ENCODE results near the gene APP.

APP gene

DNA sequence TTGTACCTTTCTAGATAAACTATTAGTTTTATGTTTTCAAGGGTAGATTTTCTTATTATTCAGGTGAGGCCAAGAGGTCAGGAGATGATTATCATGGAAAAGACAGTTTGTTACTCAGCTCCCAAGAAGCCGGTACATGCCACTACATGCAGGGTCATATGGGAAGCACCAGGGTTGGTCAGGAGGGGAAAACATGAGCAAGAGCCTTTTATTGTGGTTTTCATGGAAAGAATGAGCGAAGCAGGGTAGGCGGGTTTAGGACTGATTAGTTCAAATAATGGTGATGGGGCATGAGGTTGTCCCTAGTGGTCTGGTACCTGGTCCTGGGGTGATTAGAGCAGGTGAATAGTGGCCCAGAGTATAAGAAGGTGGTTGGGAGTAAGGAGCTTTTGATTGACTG is 189.9 kb downstream of the APP start:
- Histone ChIP-seq H3K4me1 (ENCODE audit: insufficient read depth, low read length, severe bottlenecking) (peaks cover 5% of the 10 kb centered on the region), H3K36me3 (ENCODE audit: insufficient read depth, low read length) (no peaks in the 10 kb centered on the region), H3K9me3 (ENCODE audit: low read length) (no peaks in the 10 kb centered on the region), H3F3A (ENCODE audit: insufficient read depth, low read length) (no peaks in the 10 kb centered on the region), H3K79me2 (ENCODE audit: insufficient read depth, low read length) (no peaks in the 10 kb centered on the region), H3K4me3 (ENCODE audit: low read depth, low read length, poor library complexity, severe bottlenecking) (no peak overlapping the region), H3K9me2 (ENCODE audit: low read depth, low read length) (no peaks in the 10 kb centered on the region), H3K27me3 (ENCODE audit: insufficient read depth, low read length) (no peaks in the 10 kb centered on the region; the same call in 1 of the 2 replicates), H3K9ac (ENCODE audit: low read length) (no peak overlapping the region), H4K20me1 (ENCODE audit: insufficient read depth, low read length) (no peaks in the 10 kb centered on the region), H2AFZ (ENCODE audit: low read length) (no peak overlapping the region), H3K4me2 (ENCODE audit: low read length) (no peak overlapping the region), H3K27ac (ENCODE audit: low read depth, low read length, poor library complexity, severe bottlenecking) (no peak overlapping the region)
- no peak for TF ChIP-seq EZH2 (IDR thresholded peaks at IDR 0.05; ENCODE audit: borderline replicate concordance, low read length)
- TF ChIP-seq, protein P1, sequence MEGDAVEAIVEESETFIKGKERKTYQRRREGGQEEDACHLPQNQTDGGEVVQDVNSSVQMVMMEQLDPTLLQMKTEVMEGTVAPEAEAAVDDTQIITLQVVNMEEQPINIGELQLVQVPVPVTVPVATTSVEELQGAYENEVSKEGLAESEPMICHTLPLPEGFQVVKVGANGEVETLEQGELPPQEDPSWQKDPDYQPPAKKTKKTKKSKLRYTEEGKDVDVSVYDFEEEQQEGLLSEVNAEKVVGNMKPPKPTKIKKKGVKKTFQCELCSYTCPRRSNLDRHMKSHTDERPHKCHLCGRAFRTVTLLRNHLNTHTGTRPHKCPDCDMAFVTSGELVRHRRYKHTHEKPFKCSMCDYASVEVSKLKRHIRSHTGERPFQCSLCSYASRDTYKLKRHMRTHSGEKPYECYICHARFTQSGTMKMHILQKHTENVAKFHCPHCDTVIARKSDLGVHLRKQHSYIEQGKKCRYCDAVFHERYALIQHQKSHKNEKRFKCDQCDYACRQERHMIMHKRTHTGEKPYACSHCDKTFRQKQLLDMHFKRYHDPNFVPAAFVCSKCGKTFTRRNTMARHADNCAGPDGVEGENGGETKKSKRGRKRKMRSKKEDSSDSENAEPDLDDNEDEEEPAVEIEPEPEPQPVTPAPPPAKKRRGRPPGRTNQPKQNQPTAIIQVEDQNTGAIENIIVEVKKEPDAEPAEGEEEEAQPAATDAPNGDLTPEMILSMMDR (IDR thresholded peaks at IDR 0.05; ENCODE audit: low read length): no peak

GRCh38 chr21:25979845-25980616 is 190.5 kb downstream of the APP start:
- H3K4me1 ChIP-seq (ENCODE audit: insufficient read depth, low read length, severe bottlenecking): peaks cover 5% of the 10 kb centered on the region
- H3K9me2 ChIP-seq (ENCODE audit: low read depth, low read length): no peaks in the 10 kb centered on the region
- no peaks in the 10 kb centered on the region for H3F3A ChIP-seq (ENCODE audit: insufficient read depth, low read length)
- no peak overlapping the region for H3K9ac ChIP-seq (ENCODE audit: low read length)
- no peaks in the 10 kb centered on the region; the same call in 1 of the 2 replicates for H3K27me3 ChIP-seq (ENCODE audit: insufficient read depth, low read length)
- H4K20me1 ChIP-seq (ENCODE audit: insufficient read depth, low read length): no peaks in the 10 kb centered on the region
- no peaks in the 10 kb centered on the region for H3K79me2 ChIP-seq (ENCODE audit: insufficient read depth, low read length)
- TF ChIP-seq EZH2 (IDR thresholded peaks at IDR 0.05; ENCODE audit: borderline replicate concordance, low read length): no peak
- TF ChIP-seq, protein P1 (IDR thresholded peaks at IDR 0.05; ENCODE audit: low read length): no peak
- no peak overlapping the region for H2AFZ ChIP-seq (ENCODE audit: low read length)
- H3K4me3 ChIP-seq (ENCODE audit: low read depth, low read length, poor library complexity, severe bottlenecking): no peak overlapping the region
- H3K4me2 ChIP-seq (ENCODE audit: low read length): no peak overlapping the region
- H3K9me3 ChIP-seq (ENCODE audit: low read length): no peaks in the 10 kb centered on the region
- no peak overlapping the region for H3K27ac ChIP-seq (ENCODE audit: low read depth, low read length, poor library complexity, severe bottlenecking)
- no peaks in the 10 kb centered on the region for H3K36me3 ChIP-seq (ENCODE audit: insufficient read depth, low read length)

DNA sequence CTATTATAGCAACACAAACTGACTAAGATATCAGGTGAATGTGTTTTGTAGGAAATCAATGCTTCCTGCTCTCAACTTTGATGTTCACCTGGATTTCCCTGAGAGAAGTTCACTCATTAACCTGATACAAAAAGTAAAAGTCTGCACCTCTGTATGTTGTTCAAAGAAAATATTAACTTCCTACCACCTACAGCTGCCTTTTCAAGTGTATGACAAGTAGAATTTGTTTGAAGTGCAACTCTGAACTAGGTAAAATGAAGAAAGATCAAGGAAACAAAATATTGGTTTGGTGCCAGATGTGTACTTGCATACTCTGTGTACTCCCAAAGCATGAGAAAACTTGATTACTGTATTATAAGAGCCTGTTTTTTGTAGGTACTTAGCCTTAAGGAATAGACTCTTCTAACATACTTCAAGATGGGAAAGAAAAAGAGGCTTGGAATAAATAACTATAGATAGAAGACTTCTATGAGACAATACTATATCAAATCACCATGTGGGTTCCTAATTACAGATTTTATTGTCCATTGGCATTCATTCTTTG is 193.4 kb downstream of the APP start:
- no peaks in the 10 kb centered on the region for H3K36me3 ChIP-seq (ENCODE audit: insufficient read depth, low read length)
- no peak overlapping the region for H2AFZ ChIP-seq (ENCODE audit: low read length)
- no peaks in the 10 kb centered on the region for H4K20me1 ChIP-seq (ENCODE audit: insufficient read depth, low read length)

More for the DNA sequence above, 193.4 kb downstream of the APP start:
- no peaks in the 10 kb centered on the region for H3K9me3 ChIP-seq (ENCODE audit: low read length)
- TF ChIP-seq, protein P1 (IDR thresholded peaks at IDR 0.05; ENCODE audit: low read length): no peak
- TF ChIP-seq EZH2 (IDR thresholded peaks at IDR 0.05; ENCODE audit: borderline replicate concordance, low read length): no peak
- no peak overlapping the region for H3K27ac ChIP-seq (ENCODE audit: low read depth, low read length, poor library complexity, severe bottlenecking)
- no peaks in the 10 kb centered on the region for H3K79me2 ChIP-seq (ENCODE audit: insufficient read depth, low read length)
- H3K9ac ChIP-seq (ENCODE audit: low read length): no peak overlapping the region
- peaks cover 5% of the 10 kb centered on the region for H3K4me1 ChIP-seq (ENCODE audit: insufficient read depth, low read length, severe bottlenecking)
- H3K4me3 ChIP-seq (ENCODE audit: low read depth, low read length, poor library complexity, severe bottlenecking): no peak overlapping the region
- no peaks in the 10 kb centered on the region for H3K9me2 ChIP-seq (ENCODE audit: low read depth, low read length)
- no peaks in the 10 kb centered on the region for H3F3A ChIP-seq (ENCODE audit: insufficient read depth, low read length)
- H3K4me2 ChIP-seq (ENCODE audit: low read length): no peak overlapping the region
- H3K27me3 ChIP-seq (ENCODE audit: insufficient read depth, low read length): no peaks in the 10 kb centered on the region
